B cell (primary cell): ENCODE data around the gene CFAP251. TPM values are rescaled to one million over a fixed set of nuclear protein-coding genes. Genes with fewer than 3 reads are reported as not detected.
"Not testable (repeated sequence)": the region's sequence is repeated elsewhere in the genome, so short reads cannot be mapped to it uniquely, and the experiment has no call there.

Experiments
- ATAC-seq: fragments of 200-7000 bp; cut with Tn5 transposase; one replicate; pipeline ENCODE4 v1.10.0; 2021; ENCODE audit warnings: low read depth, mild to moderate bottlenecking, moderate number of reproducible peaks, moderate library complexity
- CTCF ChIA-PET: fragments of 350-600 bp; sonication (Branson Sonifier 250); formaldehyde crosslinking; loops from one replicate; lab custom pipeline; 2021; ENCODE audit warnings: antibody characterized with exemption, inconsistent platforms; lab: Charles Lee
- POLR2A ChIA-PET: fragments of 350-600 bp; sonication (Branson Sonifier 250); formaldehyde crosslinking; loops from one replicate; lab custom pipeline; 2021; ENCODE audit warnings: antibody characterized with exemption; lab: Charles Lee
- DNase-seq: peaks from one replicate; pipeline ENCODE4 v3.0.0; 2013
- H2AFZ ChIP-seq: 2 replicates; pipeline ENCODE4 v1.6.1; 2012; ENCODE audit warnings: mild to moderate bottlenecking, low read depth, low read length; ENCODE audit not compliant: insufficient read depth, poor library complexity, severe bottlenecking
- H3K27ac ChIP-seq, 2 donors: 1 replicate in 1 of 2; 2 replicates in 1 of 2; pipeline ENCODE4 v1.5.1; 2012 to 2013; ENCODE audit warnings: low read length in 2 of 2, mild to moderate bottlenecking in 2 of 2, moderate library complexity in 1 of 2
- H3K27me3 ChIP-seq, 4 experiments: fragments of 200-600 bp in 1 of 4; sonication (generic) in 1 of 4; replicated peaks in 1 of 4; 1 replicate in 2 of 4; 2 replicates in 2 of 4; pipeline versions ENCODE4 v1.6.1 to v1.7.0; 2013 to 2016; ENCODE audit warnings: low read length in 3 of 4, mild to moderate bottlenecking in 2 of 4, mixed read lengths in 1 of 4, moderate library complexity in 1 of 4; ENCODE audit not compliant: insufficient read depth in 4 of 4, control insufficient read depth in 3 of 4; ENCODE audit errors: control extremely low read depth in 1 of 4
- H3K36me3 ChIP-seq, 2 experiments: replicated peaks in 1 of 2; 1 replicate in 1 of 2; 2 replicates in 1 of 2; pipeline versions ENCODE4 v1.6.1 to v1.7.1; 2013; ENCODE audit warnings: low read length in 1 of 2; ENCODE audit not compliant: insufficient read depth in 2 of 2, control insufficient read depth in 1 of 2; ENCODE audit errors: control extremely low read depth in 1 of 2, extremely low read depth in 1 of 2
- H3K4me1 ChIP-seq, 2 donors: fragments of 200-600 bp in 1 of 2; sonication (generic) in 1 of 2; 1 replicate in 1 of 2; 2 replicates in 1 of 2; pipeline versions ENCODE4 v1.5.1 to v1.6.1; 2013 to 2017; ENCODE audit warnings: low read length in 2 of 2; ENCODE audit not compliant: control insufficient read depth in 2 of 2, insufficient read depth in 2 of 2
- H3K4me2 ChIP-seq: replicated peaks from 2 replicates; pipeline ENCODE3; 2012; ENCODE audit warnings: mild to moderate bottlenecking, low read depth, low read length; ENCODE audit not compliant: poor library complexity, severe bottlenecking
- H3K4me3 ChIP-seq, 5 experiments: fragments of 200-600 bp in 1 of 5; sonication (generic) in 1 of 5; 1 replicate in 3 of 5; 2 replicates in 2 of 5; pipeline versions ENCODE4 v1.5.1 to v1.7.0; 2011 to 2016; ENCODE audit warnings: low read length in 4 of 5, mild to moderate bottlenecking in 4 of 5, low read depth in 2 of 5, control low read depth in 1 of 5, moderate library complexity in 1 of 5; ENCODE audit not compliant: insufficient read depth in 1 of 5; ENCODE audit errors: control extremely low read depth in 1 of 5, extremely low read depth in 1 of 5
- H3K79me2 ChIP-seq: fragments of 200-600 bp; sonication (generic); one replicate; pipeline ENCODE4 v1.6.0; 2016; ENCODE audit warnings: low read length; ENCODE audit not compliant: control insufficient read depth, insufficient read depth
- H3K9ac ChIP-seq: fragments of 200-600 bp; sonication (generic); 2 replicates; pipeline ENCODE4 v1.6.1; 2017; ENCODE audit warnings: mild to moderate bottlenecking, low read length, moderate library complexity
- H3K9me3 ChIP-seq, 3 donors: one replicate each; pipeline versions ENCODE4 v1.6.1 to v1.7.1; 2013; ENCODE audit warnings: low read length in 2 of 3; ENCODE audit not compliant: control insufficient read depth in 2 of 3, insufficient read depth in 1 of 3; ENCODE audit errors: control extremely low read depth in 1 of 3
- H4K20me1 ChIP-seq: 2 replicates; pipeline ENCODE4 v1.6.0; 2012; ENCODE audit warnings: mild to moderate bottlenecking, low read length; ENCODE audit not compliant: insufficient read depth, control insufficient read depth, poor library complexity, severe bottlenecking
- H3K27ac Mint-ChIP-seq: one replicate; pipeline ENCODE4 v1.8.0; 2021; ENCODE audit warnings: mixed read lengths
- H3K27me3 Mint-ChIP-seq: one replicate; pipeline ENCODE4 v1.8.0; 2021; ENCODE audit warnings: mixed read lengths
- H3K4me1 Mint-ChIP-seq: one replicate; pipeline ENCODE4 v1.8.0; 2021; ENCODE audit warnings: mixed read lengths
- H3K4me3 Mint-ChIP-seq: one replicate; pipeline ENCODE4 v1.8.0; 2021; ENCODE audit warnings: mixed read lengths
- H3K9me3 Mint-ChIP-seq: one replicate; pipeline ENCODE4 v1.8.0; 2022; ENCODE audit warnings: mixed read lengths; ENCODE audit not compliant: insufficient read depth
- EZH2 ChIP-seq: IDR thresholded peaks from 2 replicates; pipeline ENCODE4 v1.6.1; 2012; ENCODE audit warnings: borderline replicate concordance, low read depth, mild to moderate bottlenecking, moderate library complexity, low read length; ENCODE audit not compliant: insufficient read depth, poor library complexity, severe bottlenecking
- WGBS: methylation state at CpG from one replicate; pipeline ENCODE4 v1.1.5; 2013; ENCODE audit warnings: missing lambda C conversion rate; ENCODE audit not compliant: insufficient coverage; 5-methylcytosine and 5-hydroxymethylcytosine counted together
- intact Hi-C: fragments of 100-400 bp; cut with micrococcal nuclease; formaldehyde crosslinking; loops from one replicate; pipeline ENCODE4 v1.10.0; 2022
- polyA plus RNA-seq: library from polyadenylated mRNA; depleted of rRNA; stranded (reverse); fragments of >200 nt; gene quantifications from 2 replicates; pipeline ENCODE4 v1.2.3, GENCODE V29; 2012
- total RNA-seq, 2 donors: library from RNA; stranded (reverse); fragments of 120-200 nt in 1 of 2; gene quantifications; 1 replicate in 1 of 2; 2 replicates in 1 of 2; pipeline versions ENCODE4 v1.2.3 to v1.2.4, GENCODE V29; 2013 to 2022
- TF ChIP-seq, protein P1 (sequence below): fragments of 200-600 bp; IDR thresholded peaks from one replicate; pipeline ENCODE4 v1.8.0; 2022; ENCODE audit warnings: antibody characterized with exemption, mild to moderate bottlenecking

CFAP251 gene
- total and polyA plus RNA-seq, 2 donors (not counting 1 experiment from before 2014, with no cell fraction given), result 0.22 to 1.6 TPM

DNA sequence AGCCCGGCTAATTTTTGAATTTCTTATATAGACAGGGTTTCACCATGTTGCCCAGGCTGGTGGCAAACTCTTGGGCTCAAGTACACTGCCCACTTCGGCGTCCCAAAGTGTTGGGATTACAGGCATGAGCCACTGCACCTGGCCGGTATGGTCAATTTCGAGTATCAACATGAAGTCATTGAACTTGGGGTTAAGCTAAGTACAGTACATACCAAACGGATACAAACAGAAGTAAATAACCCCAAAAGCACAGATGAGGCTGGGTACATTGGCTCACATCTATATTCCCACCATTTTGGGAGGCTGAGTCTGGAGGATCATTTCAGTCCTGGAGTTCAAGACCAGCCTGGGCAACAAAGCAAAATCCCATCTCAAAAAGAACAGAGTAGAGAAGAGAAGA, 42.8 kb upstream of the CFAP251 start:
- no peak overlapping the region for H3K27ac ChIP-seq
- no peak overlapping the region for H3K4me3 Mint-ChIP-seq
- no peak overlapping the region for H2AFZ ChIP-seq
- ChIA-PET CTCF (no interaction called here), POLR2A (no interaction called here)
- intact Hi-C loops, result no loop called here
- no peak for ATAC-seq
- H3K79me2 ChIP-seq, result no peaks in the 10 kb centered on the region
- peaks cover 3% of the 10 kb centered on the region for H3K4me1 Mint-ChIP-seq
- H3K27me3 ChIP-seq, result no peaks in the 10 kb centered on the region
- no peaks in the 10 kb centered on the region for H3K27me3 Mint-ChIP-seq
- no peaks in the 10 kb centered on the region for H4K20me1 ChIP-seq
- H3K9ac ChIP-seq, result no peak overlapping the region
- H3K4me1 ChIP-seq, result peaks cover 0 to 5% of the 10 kb centered on the region in 2 donors
- no peak for TF ChIP-seq EZH2
- TF ChIP-seq, protein P1, sequence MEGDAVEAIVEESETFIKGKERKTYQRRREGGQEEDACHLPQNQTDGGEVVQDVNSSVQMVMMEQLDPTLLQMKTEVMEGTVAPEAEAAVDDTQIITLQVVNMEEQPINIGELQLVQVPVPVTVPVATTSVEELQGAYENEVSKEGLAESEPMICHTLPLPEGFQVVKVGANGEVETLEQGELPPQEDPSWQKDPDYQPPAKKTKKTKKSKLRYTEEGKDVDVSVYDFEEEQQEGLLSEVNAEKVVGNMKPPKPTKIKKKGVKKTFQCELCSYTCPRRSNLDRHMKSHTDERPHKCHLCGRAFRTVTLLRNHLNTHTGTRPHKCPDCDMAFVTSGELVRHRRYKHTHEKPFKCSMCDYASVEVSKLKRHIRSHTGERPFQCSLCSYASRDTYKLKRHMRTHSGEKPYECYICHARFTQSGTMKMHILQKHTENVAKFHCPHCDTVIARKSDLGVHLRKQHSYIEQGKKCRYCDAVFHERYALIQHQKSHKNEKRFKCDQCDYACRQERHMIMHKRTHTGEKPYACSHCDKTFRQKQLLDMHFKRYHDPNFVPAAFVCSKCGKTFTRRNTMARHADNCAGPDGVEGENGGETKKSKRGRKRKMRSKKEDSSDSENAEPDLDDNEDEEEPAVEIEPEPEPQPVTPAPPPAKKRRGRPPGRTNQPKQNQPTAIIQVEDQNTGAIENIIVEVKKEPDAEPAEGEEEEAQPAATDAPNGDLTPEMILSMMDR, result no peak
- H3K36me3 ChIP-seq, result no peaks in the 10 kb centered on the region
- 100% methylated on average over 3 of the region's 6 CpGs for WGBS
- H3K9me3 ChIP-seq, result no peaks in the 10 kb centered on the region
- H3K27ac Mint-ChIP-seq, result no peak overlapping the region
- no peaks in the 10 kb centered on the region for H3K9me3 Mint-ChIP-seq
- H3K4me3 ChIP-seq, result no peak overlapping the region
- no peak for DNase-seq
- no peak overlapping the region for H3K4me2 ChIP-seq

DNA sequence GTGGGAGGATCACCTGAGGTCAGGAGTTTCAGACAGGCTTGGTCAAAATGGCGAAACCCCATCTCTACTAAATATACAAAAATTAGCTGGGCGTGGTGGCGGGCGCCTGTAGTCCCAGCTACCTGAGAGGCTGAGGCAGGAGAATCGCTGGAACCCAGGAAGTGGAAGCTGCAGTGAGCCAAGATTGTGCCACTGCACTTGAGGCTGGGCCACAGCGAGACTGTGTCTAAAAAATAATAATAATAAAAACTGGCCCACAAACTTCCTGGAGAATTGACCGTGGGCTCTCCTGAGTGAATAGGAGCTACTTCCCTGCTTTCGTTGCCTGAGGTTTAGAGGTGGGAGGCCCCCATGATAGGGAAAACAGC, 42.3 kb upstream of the CFAP251 start:
- H3K27me3 Mint-ChIP-seq, H3K4me3 Mint-ChIP-seq, H3K79me2 ChIP-seq, H2AFZ ChIP-seq, H3K4me1 ChIP-seq, H4K20me1 ChIP-seq, DNase-seq, H3K27ac ChIP-seq, H3K9ac ChIP-seq, CTCF ChIA-PET, H3K9me3 ChIP-seq, H3K36me3 ChIP-seq, H3K4me1 Mint-ChIP-seq, H3K4me2 ChIP-seq, POLR2A ChIA-PET, H3K27me3 ChIP-seq, H3K9me3 Mint-ChIP-seq, ATAC-seq, intact Hi-C loops, H3K4me3 ChIP-seq, H3K27ac Mint-ChIP-seq: not testable (repeated sequence)
- WGBS, result 100% methylated on average over 5 of the region's 8 CpGs
